SW 1271 (cell line): ENCODE data around the gene BIN1.

Source experiments
- DNase-seq, 2 experiments: peaks; one replicate each; lab custom pipeline; 2025; lab: John Stamatoyannopoulos, UW

The BIN1 gene

GRCh38 chr2:127058246-127058953 lies 48.6 kb downstream of the BIN1 start:
- peak in 1 of 2 experiments; percentile 62 for DNase-seq

- no peak for DNase-seq
Observed at GRCh38 chr2:127057371-127058245, 49.3 kb downstream of the BIN1 start.

DNA sequence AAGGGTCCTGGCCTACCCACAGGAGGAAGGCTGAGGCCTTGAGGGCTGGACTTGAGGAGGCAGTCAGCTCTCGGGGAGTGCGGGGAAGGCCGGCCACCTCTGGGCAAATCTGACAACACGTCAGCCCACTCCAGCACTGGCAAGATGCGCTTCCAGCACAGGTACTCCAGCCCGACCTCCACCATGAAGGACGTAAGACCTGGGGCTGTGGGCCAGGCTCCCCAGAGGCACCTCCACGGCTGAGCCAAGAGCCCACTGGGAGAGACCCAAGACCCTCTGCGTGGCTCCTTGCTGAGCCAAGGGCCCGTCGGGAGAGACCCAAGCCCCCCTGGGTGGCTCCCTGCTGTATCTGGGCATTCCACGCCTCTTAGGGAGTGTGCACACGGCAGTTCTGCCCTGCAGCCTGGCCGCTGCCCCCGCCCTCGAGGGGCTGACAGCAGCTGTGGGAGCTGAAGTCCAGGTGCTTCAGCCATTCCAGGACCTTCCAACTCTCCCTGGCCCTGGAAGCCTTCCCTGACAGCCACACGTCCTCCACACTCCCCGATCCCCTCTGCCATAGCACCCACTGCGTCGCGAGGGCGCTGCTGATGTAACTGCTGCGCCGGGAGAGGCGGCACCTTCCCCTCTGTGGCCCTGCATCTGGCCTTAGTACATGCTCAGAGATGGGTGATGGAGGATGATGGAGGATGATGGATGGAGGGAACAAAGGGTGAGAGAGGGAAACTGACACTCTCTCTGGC lies 50.2 kb downstream of the BIN1 start:
- no peak for DNase-seq

GRCh38 chr2:127056086-127056485 lies 50.9 kb downstream of the BIN1 start:
- DNase-seq, result no peak

- DNase-seq, result no peak
Observed at GRCh38 chr2:127055786-127056076, 51.2 kb downstream of the BIN1 start.

- no peak for DNase-seq
Observed at GRCh38 chr2:127054996-127055785, 51.8 kb downstream of the BIN1 start.

DNA sequence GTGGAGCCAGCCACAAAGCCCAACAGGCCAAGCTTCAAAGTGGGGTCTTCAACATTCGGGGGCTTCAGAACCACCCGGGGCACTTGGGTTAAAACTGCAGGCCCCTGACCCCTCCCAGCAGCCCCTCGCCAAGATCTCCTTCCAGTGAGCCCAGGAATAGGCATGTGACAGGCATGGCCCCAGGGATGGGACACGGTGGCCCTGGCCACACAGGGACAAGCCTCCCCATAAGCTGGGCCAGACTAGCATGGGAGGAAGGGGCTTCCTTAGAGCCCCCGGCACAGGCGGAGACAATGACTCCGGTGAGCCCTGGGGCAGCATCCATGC lies 52.4 kb downstream of the BIN1 start:
- DNase-seq, result no peak

GRCh38 chr2:127053731-127054603 lies 53.0 kb downstream of the BIN1 start:
- no peak for DNase-seq

DNA sequence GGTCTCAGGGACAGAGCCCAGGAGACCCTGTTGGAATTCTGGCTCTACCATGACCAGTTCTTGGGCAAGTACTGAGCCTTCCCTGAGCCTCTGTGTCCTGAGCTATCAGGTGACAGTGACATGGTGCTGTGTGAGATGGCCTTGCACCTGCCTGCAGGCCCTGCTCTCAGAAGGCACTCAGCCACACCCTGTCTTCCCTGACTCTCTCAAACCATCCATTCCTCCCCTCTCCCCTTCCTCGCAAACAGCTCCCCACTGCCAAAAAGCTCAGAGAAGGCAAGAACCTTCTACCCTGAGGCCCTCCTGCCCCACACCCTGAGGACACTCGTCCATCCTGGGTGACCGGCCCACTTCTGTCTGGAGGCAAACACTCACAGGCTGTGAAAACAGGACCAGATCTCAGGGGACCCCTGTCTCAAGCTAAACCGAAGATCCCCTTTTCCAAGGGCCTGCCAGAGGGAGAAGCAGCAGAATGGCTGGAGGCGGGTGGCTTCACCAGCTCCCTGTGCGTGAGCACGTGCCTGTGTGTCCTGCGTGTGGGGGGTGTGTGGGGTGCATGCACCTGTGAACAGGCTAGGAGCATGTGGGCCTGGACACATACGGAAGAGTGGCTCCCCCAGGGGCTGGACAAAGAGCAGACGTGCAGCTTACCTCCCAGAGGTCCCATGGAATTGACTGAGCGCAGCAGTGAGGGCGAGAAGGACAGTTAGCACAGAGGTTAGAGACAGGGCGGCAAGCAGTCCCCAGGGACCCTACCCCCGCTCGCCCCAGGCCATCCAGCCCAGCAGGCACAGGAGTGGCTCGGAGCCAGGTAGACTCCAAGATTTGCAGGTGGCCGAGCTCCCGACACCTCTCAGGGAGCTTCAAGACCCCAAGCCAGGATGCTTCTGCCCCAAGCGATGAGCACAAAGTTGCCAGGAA lies 53.9 kb downstream of the BIN1 start:
- no peak for DNase-seq

DNA sequence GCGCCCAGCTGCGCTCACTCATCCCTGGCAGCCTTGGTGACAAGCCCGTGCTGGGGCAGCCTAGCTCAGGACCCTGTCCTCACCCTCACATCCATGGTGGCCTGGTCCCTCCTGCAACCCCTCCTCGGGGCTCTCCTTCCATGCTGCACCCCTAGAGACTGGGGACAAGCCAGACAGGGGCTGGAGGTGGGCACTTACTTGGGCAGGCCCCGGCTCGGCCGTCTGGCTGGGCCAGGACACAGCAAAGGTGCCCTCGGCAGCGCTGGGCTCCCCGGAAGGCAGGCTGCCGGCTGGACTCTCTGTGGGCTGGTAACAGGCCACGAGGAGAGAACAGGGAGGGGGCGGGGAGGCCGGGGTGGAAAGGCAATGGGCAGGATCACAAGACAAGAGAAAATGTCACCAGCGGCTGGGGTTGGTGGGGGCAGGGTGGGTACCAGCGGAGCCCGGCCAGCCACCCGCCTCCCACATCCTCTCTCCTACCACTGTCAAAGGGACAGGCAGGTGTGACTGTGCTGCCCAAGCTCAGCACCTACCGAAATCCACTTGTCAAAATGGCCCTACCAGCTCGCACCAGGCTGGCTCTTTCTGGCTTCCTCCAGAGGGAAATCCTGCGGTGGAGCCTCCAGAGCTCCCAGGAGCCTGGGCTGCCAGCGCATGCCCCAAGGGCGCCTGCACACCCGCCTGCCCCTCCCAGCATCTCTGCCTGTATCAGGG lies 54.7 kb downstream of the BIN1 start:
- DNase-seq, result no peak

GRCh38 chr2:127051116-127052056 lies 55.6 kb downstream of the BIN1 start:
- DNase-seq, result peak in 1 of 2 experiments; percentile 21

DNA sequence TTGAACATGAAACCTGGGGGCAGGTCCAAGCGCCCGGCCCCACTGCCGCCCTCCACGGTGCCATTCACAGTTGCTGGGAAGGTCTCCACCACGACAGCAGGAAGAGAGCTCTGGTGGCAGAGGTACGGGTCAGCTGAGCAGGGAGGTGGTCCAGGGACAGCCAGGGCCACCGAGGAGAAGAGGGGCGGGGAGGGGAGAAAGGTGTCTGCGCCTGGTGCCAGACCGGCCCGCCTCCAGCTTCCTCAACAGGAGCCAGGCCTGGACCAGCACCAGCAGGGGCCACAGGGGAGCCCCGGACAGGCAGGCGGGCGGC lies 56.2 kb downstream of the BIN1 start:
- no peak for DNase-seq

GRCh38 chr2:127049927-127050802 lies 56.8 kb downstream of the BIN1 start:
- peak in 1 of 2 experiments; percentile 19 for DNase-seq

DNA sequence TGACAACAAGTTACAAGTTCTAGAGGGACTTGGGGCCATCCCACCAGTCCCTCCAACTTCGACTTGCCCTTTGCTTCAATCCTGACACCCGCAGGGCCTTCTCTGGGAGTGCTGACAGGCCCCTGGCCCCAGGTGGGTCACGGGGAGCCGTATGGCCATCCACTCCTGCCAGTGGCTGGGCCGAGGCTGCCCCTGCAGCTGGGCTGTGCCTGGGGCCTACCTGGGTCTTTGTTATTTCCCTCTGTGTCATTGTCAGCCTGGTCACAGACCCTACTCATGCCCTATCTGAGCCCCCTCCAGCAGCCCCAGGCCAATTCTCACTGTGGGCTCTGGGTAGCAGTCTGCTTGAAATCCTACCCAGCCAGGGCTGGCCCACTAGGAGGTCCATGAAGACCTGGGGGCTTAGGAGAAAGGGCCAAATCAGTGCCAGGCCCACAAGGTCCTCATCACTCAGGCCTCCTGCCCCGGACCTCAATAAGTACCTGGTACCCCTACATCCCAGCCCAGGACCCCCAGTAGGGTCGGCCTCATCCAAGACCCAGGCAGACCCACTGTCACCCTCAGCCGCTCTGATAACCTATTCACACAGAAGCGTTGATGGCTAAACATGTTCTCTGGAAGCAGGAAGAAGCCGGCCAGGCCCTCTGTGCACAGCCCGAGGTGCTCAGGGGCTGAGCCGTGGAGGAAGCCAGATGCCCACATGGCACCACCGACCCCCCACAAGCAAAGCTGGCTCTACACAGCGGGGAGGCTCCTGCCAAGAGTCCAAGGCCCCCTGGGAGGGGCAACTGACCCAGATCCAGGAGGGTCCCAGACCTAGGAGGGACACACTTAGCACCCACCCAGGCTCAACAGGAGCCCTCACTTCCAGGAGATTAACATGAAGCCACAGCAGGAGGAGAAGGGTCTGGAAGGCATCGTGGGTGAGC lies 57.7 kb downstream of the BIN1 start:
- no peak for DNase-seq

GRCh38 chr2:127048618-127048935 lies 58.4 kb downstream of the BIN1 start:
- no peak for DNase-seq
